Lung microvascular endothelial cell (primary cell): ENCODE measurements around the gene CTXND1. TPM values are rescaled to one million over a fixed set of nuclear protein-coding genes. Genes with fewer than 3 reads are reported as not detected.
A peak's percentile ranks its signal among the peaks of the same experiment; 100 is the strongest.

ENCODE experiments used
- DNase-seq, 2 donors: peaks; one replicate each; pipeline versions ENCODE4 v3.0.0 to v3.0.0-alpha.2; 2010; ENCODE audit warnings: low read depth in 2 of 2
- total RNA-seq: library from RNA; depleted of rRNA; stranded (reverse); fragments of >200 nt; gene quantifications from 2 replicates; pipeline ENCODE4 v1.2.1, GENCODE V29; 2014

CTXND1 gene
- total RNA-seq, 1 donor from 2014 or later = not detected

- DNase-seq = no peak
These were observed 41.1 kb downstream of the CTXND1 start for GRCh38 chr15:80210611-80211573.

GRCh38 chr15:80208758-80209734, 43.0 kb downstream of the CTXND1 start:
- DNase-seq = no peak

GRCh38 chr15:80207887-80208286, 44.1 kb downstream of the CTXND1 start:
- no peak for DNase-seq

DNA sequence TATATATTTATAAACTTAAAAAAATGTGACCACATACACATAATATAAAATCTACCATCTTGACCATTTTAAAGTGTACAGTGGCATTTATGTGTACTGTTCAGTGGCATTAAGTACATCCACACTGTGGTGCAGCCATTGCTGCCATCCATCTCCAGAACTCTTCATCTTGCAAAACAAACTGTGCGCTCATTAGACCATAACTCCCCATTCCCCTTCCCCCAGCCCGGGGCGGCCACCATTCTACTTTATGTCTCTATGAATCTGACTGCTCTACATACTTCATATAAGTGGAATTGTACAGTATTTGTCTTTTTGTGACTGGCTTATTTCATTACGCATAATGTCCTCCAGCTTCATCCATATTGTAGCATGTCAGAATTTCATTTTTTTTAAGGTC, 47.8 kb downstream of the CTXND1 start:
- no peak for DNase-seq

DNA sequence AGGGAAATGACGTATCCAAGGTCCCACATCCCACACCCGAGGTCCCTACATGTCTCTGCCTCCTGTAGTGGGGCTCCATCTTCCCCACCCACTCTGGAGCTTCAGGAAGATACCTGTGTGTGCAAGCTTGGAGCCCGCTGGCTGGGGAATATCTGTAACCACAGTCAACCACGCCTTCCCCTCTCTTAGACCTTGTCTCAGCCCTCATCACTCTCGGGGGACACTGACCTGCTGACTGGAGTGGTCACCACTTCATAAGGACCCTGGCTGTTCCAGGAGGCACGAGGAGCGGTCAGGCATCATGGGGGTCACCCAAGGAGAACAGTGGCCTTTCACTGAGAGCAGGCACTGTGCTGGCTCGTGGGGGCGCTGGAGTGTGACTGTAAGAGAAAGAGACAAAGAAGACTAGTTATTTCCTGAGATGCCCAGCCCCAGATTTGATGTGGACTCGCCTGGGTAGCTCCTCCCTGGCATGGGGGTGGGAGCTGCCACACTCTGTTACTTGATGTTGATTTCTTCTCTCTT, 48.6 kb downstream of the CTXND1 start:
- no peak for DNase-seq

GRCh38 chr15:80202641-80203360, 49.2 kb downstream of the CTXND1 start:
- DNase-seq = no peak

DNA sequence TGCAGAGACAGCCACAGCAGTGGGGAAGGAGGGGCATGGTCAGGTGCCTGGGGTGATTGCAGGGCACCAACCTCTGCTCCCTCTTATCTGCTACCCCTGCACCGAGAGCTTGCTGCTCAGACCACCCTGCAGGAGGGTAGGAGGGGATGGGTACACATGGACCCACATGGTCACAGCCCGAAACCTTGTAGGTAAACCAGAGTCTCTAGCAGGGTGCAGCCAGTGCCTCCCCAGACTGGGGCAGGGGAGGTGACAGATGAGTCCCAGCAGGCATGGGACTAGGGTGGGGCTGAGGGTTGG, 50.0 kb downstream of the CTXND1 start:
- DNase-seq = no peak

DNA sequence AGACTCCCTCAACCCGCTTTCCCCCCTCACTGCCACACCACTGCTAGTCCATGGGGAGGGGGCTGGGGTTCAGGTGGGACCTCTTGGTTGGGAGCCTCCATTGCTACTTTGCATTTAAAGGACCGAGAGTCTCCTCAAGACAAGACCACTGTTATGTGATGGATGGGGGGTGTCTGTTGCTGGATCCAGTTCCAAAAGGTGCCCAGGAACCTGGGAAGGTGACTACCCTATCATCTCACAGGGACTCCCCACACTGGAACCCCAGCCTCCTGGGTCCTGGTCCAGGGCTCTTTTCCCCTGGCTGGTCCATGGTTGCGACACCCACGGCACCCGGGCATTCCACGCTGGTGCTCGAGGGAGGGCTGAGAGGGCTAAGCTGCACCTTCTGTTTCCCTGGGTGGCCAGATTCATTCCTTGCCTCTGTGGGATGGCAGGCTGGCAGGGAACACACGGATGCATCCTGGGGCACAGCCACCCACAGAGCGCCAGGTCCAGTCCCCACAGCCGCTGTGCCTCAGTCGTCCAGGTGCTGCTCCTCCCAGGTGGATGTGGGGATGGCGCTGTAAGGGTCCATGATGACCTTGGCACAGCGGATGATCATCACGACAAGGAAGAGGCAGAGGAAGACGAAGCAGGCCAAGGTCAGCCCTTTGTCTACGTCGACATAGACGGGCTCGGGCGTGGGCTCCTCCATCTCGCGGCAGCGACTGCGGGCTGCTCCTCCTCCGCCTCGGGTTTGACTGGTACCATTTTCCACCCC, 50.6 kb downstream of the CTXND1 start:
- no peak for DNase-seq

DNA sequence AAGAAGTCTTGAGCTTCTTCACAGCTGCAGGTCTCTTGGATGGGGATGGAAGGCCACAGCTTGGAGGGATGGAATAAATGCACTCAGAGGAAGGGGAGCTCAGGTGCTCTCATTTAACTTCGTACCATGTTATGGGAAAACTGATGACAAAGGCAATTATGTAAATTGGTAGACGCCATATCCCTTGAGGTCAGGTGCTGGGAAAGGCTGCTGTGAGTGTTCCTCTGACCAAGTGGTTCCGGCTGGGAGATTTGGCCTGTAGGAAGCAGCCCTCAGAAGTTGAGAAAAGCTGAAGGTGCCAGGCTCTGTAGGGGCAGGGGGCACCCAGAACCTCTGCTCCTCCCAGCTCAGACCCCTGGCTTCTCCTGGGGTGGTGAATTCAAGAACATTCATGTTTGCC, 52.1 kb downstream of the CTXND1 start:
- DNase-seq = no peak

DNA sequence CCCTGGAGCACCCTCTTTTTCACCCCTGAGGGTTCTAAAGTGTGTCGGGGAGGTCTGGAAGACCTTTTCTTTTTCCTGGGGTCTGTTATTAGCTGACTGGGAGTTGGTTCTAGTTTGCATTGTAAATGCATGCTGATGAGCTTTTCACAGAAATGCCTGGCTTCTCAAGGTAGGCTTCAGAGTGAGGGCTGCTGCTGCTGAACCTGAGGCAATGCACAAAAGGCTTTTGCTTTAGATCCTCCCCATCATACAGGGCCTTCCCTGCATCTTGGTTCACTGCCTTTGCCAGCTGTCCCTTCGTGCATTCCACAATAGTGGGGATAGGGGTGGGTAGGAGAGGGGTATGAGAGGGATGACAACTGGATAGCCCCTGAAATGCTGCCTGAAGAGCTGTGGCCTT, 52.6 kb downstream of the CTXND1 start:
- DNase-seq = no peak

GRCh38 chr15:80194914-80195313, 57.1 kb downstream of the CTXND1 start:
- no peak for DNase-seq

DNA sequence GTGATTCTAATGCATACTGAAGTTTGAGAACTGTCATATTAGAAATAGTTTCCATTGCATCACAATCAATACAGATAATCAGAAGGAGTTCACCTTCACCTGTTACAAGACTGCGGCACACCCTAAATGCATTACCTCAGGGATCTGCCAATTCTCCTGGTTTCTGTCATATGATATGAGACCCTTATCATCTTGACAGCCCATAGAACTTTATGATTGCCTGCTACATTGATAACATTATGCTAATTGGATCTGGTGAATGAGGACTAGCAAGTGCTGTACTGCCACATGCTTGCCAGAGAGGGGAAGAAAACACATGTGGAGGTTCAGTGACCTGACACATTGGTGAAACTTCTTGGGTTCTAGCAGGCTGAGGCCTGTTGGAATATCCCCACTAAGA, 57.8 kb downstream of the CTXND1 start:
- DNase-seq = no peak

- DNase-seq = no peak
These were observed 60.0 kb downstream of the CTXND1 start for GRCh38 chr15:80191897-80192595.

DNA sequence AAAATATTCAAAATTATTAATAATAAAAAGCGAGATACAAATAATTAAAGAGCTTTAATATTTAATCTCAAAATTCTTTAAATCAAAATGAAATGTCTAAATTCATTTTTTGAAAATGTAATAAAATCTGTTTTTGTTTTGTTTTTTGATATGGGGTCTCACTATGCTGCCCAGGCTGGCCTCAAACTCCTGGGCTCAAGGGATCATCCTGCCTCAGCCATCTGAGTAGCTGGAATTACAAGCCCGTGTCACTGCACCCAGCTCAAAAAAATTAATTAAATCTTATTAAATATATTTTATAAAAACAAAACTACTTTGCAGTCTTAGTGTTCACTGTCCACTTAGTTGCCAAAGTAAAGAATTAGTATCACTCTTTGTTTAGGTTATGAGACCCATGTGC, 60.8 kb downstream of the CTXND1 start:
- DNase-seq = no peak

- no peak for DNase-seq
These were observed 63.8 kb downstream of the CTXND1 start for GRCh38 chr15:80188251-80188650.

DNA sequence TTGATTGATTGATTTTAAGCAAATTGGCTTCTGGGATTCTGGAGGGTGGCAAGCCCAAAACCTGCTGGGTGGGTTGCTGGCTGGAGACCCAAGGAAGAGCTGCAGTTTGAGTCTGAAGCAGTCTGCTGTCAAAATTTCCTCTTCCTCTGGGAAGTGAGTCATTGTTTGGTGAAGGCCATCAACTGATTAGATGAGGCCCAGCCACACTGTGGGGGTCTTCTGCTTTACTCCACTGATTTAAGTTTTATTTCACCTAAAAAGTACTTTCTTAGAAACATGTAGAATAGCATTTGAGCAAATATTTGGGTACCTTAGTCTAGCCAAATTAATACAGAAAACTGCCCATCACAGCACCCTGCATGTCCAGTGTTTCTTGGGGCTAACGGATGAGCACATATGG, 65.4 kb downstream of the CTXND1 start:
- DNase-seq = no peak

DNA sequence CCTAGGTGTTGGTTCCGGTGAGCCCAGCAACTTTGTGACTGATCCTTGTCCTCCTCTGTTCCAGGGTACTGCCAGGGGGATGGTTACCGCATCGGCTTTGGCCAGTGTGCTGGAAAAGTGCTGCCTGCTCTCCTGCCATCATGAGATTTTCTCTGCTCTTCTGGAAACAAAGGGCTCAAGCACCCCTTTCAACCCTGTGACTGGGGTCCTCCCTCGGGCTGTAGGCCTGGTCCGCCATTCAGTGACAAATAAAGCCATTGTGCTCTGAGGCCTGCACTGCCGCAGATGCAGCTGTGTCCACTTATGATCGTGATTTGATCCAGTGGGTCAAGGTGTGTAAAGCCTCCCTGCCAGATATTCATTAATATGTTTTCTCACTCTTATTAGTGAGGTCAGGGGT, 65.9 kb downstream of the CTXND1 start:
- DNase-seq = no peak

GRCh38 chr15:80185152-80185551, 66.9 kb downstream of the CTXND1 start:
- no peak for DNase-seq

DNA sequence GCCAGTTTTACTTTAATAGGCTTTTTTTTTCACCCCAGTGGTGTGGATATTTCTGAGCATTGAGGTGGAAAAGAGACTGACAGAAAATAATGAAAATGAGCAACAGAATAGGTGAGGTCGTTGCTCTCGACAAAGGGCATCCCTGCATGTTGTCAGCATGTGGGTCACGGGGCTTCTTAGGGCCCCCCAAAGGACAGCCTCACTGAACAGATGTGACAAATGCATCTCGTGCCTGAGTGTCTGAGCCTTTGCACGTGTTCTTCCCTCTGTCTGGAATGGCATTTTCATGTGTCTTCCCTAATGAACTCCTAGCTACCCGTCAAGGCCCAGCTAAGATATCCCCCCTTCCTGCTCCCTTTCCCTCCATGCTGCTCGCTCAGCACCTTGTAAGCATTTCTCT, 67.5 kb downstream of the CTXND1 start:
- no peak for DNase-seq

GRCh38 chr15:80183886-80184285, 68.1 kb downstream of the CTXND1 start:
- peak in 1 of 2 donors; percentile 19 for DNase-seq
